ENCODE data around the gene TSPY9. TPM values are rescaled to one million over a fixed set of nuclear protein-coding genes. Genes with fewer than 3 reads are reported as not detected.
"Not testable (repeated sequence)": the region's sequence is repeated elsewhere in the genome, so short reads cannot be mapped to it uniquely, and the experiment has no call there.

The TSPY9 gene, protein sequence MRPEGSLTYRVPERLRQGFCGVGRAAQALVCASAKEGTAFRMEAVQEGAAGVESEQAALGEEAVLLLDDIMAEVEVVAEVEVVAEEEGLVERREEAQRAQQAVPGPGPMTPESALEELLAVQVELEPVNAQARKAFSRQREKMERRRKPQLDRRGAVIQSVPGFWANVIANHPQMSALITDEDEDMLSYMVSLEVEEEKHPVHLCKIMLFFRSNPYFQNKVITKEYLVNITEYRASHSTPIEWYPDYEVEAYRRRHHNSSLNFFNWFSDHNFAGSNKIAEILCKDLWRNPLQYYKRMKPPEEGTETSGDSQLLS
- polyA plus RNA-seq (2013) = not detected in 2 replicates

DNA sequence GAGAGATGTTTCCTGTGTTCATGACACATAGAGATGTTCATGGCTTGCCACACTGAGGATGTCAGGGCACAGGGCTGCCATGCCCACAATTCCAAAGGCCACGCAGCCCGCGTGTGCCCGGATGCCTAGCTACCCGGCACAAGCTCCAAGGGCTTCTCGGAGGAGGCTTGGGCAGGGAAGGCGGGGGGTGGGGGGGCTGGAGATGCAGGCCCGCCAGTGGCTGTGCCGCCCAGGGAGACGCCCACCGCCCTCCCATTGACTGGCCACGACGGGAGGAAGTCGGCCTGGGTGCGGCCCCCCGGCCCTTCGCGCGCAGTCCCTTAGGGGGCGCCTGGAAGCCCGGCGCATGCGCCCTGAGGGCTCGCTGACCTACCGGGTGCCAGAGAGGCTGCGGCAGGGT lies at the start of gene TSPY9:
TSS of gene TSPY9 (plus strand) at position 301 of the 400 bp plus-strand sequence. CDS start at position 347, 46 bp downstream.
- not testable (repeated sequence) for H3K23ac ChIP-seq (ENCODE audit: low read length); H3K9me3 ChIP-seq (ENCODE audit: insufficient read depth, low read depth, low read length); H2BK12ac ChIP-seq (ENCODE audit: low read length); H3K4me2 ChIP-seq (ENCODE audit: low read length); H2AFZ ChIP-seq (ENCODE audit: insufficient read depth, low read length, poor library complexity); H3K14ac ChIP-seq (ENCODE audit: low read length); H3K27ac ChIP-seq (ENCODE audit: low read depth, low read length); H3K4me1 ChIP-seq (ENCODE audit: control insufficient read depth in 1 of 2, insufficient read depth in 2 of 2, low read length in 2 of 2); H3K79me2 ChIP-seq (ENCODE audit: control insufficient read depth, insufficient read depth, low read length, poor library complexity); DNase-seq; H3K36me3 ChIP-seq (ENCODE audit: control insufficient read depth in 1 of 2, insufficient read depth in 2 of 2, low read length in 2 of 2); H3K79me1 ChIP-seq (ENCODE audit: low read length); H4K8ac ChIP-seq (ENCODE audit: low read depth, low read length); H3K9ac ChIP-seq (ENCODE audit: low read length); H2BK120ac ChIP-seq (ENCODE audit: insufficient read depth, low read length, poor library complexity); H3K4ac ChIP-seq (ENCODE audit: low read depth, low read length); H3K4me3 ChIP-seq (ENCODE audit: low read depth, low read length); H2BK5ac ChIP-seq (ENCODE audit: low read depth, low read length, poor library complexity); H3K27me3 ChIP-seq (ENCODE audit: insufficient read depth, low read length); H2AK5ac ChIP-seq (ENCODE audit: low read length); H3K18ac ChIP-seq (ENCODE audit: low read length); H4K12ac ChIP-seq (ENCODE audit: low read depth, low read length); H4K91ac ChIP-seq (ENCODE audit: low read depth, low read length)
- WGBS (ENCODE audit: extremely low coverage, insufficient coverage, insufficient read length) = no CpG with 5 or more reads among the region's 26 CpGs

DNA sequence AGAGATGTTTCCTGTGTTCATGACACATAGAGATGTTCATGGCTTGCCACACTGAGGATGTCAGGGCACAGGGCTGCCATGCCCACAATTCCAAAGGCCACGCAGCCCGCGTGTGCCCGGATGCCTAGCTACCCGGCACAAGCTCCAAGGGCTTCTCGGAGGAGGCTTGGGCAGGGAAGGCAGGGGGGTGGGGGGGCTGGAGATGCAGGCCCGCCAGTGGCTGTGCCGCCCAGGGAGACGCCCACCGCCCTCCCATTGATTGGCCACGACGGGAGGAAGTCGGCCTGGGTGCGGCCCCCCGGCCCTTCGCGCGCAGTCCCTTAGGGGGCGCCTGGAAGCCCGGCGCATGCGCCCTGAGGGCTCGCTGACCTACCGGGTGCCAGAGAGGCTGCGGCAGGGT lies 20.4 kb upstream of the TSPY9 start, which contains the start of gene TSPY1:
TSS of gene TSPY1 (plus strand) at position 301 of the 400 bp plus-strand sequence. CDS start at position 347, 46 bp downstream.
- not testable (repeated sequence) for H3K4ac ChIP-seq (ENCODE audit: low read depth, low read length); H2BK5ac ChIP-seq (ENCODE audit: low read depth, low read length, poor library complexity); DNase-seq; H2BK120ac ChIP-seq (ENCODE audit: insufficient read depth, low read length, poor library complexity); H2BK12ac ChIP-seq (ENCODE audit: low read length); H3K27me3 ChIP-seq (ENCODE audit: insufficient read depth, low read length); H3K79me2 ChIP-seq (ENCODE audit: control insufficient read depth, insufficient read depth, low read length, poor library complexity); H3K79me1 ChIP-seq (ENCODE audit: low read length); H4K91ac ChIP-seq (ENCODE audit: low read depth, low read length); H3K4me1 ChIP-seq (ENCODE audit: control insufficient read depth in 1 of 2, insufficient read depth in 2 of 2, low read length in 2 of 2); H2AFZ ChIP-seq (ENCODE audit: insufficient read depth, low read length, poor library complexity); H3K18ac ChIP-seq (ENCODE audit: low read length); H3K4me2 ChIP-seq (ENCODE audit: low read length); H3K14ac ChIP-seq (ENCODE audit: low read length); H3K9ac ChIP-seq (ENCODE audit: low read length); H3K9me3 ChIP-seq (ENCODE audit: insufficient read depth, low read depth, low read length); H3K23ac ChIP-seq (ENCODE audit: low read length); H4K12ac ChIP-seq (ENCODE audit: low read depth, low read length); H4K8ac ChIP-seq (ENCODE audit: low read depth, low read length); H2AK5ac ChIP-seq (ENCODE audit: low read length); H3K27ac ChIP-seq (ENCODE audit: low read depth, low read length); H3K36me3 ChIP-seq (ENCODE audit: control insufficient read depth in 1 of 2, insufficient read depth in 2 of 2, low read length in 2 of 2); H3K4me3 ChIP-seq (ENCODE audit: low read depth, low read length)
- WGBS (ENCODE audit: extremely low coverage, insufficient coverage, insufficient read length) = no CpG with 5 or more reads among the region's 25 CpGs

DNA sequence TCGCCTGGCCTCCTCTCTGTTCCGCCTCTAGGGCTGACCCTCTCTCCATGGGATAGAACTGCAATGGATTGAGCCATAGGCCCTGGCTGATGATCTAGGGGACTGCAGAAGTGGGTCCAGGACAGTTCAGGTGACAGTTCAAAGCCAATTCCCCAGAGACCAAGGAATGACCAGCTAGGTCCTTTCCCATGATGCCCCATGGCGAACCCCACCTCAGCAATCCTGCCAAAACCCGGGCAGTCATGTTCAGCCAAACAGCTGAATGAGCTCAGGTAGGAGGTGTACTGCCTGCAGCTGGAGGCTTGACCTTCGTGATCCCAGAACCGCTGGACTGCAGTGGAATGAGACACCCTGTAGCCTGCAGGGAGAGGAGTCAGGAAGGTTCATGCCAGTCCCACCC lies 17.3 kb downstream of the TSPY9 start:
- not testable (repeated sequence) for H3K79me1 ChIP-seq (ENCODE audit: low read length); H3K4ac ChIP-seq (ENCODE audit: low read depth, low read length); H3K27me3 ChIP-seq (ENCODE audit: insufficient read depth, low read length); H3K9ac ChIP-seq (ENCODE audit: low read length); H4K8ac ChIP-seq (ENCODE audit: low read depth, low read length); H3K79me2 ChIP-seq (ENCODE audit: control insufficient read depth, insufficient read depth, low read length, poor library complexity); H3K4me2 ChIP-seq (ENCODE audit: low read length); H3K36me3 ChIP-seq (ENCODE audit: control insufficient read depth in 1 of 2, insufficient read depth in 2 of 2, low read length in 2 of 2); H3K23ac ChIP-seq (ENCODE audit: low read length); H2BK120ac ChIP-seq (ENCODE audit: insufficient read depth, low read length, poor library complexity); H3K4me1 ChIP-seq (ENCODE audit: control insufficient read depth in 1 of 2, insufficient read depth in 2 of 2, low read length in 2 of 2); H2BK5ac ChIP-seq (ENCODE audit: low read depth, low read length, poor library complexity); H2AK5ac ChIP-seq (ENCODE audit: low read length); H3K27ac ChIP-seq (ENCODE audit: low read depth, low read length); H4K12ac ChIP-seq (ENCODE audit: low read depth, low read length); H3K4me3 ChIP-seq (ENCODE audit: low read depth, low read length); H2BK12ac ChIP-seq (ENCODE audit: low read length); H3K18ac ChIP-seq (ENCODE audit: low read length); H2AFZ ChIP-seq (ENCODE audit: insufficient read depth, low read length, poor library complexity); H3K9me3 ChIP-seq (ENCODE audit: insufficient read depth, low read depth, low read length); DNase-seq; H4K91ac ChIP-seq (ENCODE audit: low read depth, low read length); H3K14ac ChIP-seq (ENCODE audit: low read length)
- WGBS (ENCODE audit: extremely low coverage, insufficient coverage, insufficient read length) = no CpG with 5 or more reads among the region's 6 CpGs

DNA sequence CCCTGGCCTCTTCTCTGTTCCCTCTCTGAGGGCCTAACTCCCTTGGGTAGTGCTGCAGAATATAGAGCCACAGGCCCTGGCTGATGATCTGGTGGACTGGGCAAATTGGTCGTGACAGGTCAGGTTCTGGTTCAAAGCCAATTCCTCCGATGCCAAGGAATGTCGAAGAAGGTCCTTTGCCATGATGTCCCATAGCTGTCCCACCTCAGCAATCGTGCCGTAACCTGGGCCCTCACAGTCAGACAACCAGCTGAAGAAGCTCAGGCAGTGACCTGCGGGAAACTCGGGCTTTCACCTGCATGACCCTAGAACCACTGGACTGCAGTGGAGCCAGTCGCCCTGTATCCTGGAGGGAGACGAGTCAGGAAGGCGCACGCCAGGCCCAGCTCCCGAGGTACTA lies 29.2 kb downstream of the TSPY9 start:
- not testable (repeated sequence) for H2AFZ ChIP-seq (ENCODE audit: insufficient read depth, low read length, poor library complexity); H2BK5ac ChIP-seq (ENCODE audit: low read depth, low read length, poor library complexity); H3K18ac ChIP-seq (ENCODE audit: low read length); H3K4me3 ChIP-seq (ENCODE audit: low read depth, low read length); H3K79me2 ChIP-seq (ENCODE audit: control insufficient read depth, insufficient read depth, low read length, poor library complexity); H3K23ac ChIP-seq (ENCODE audit: low read length); H3K36me3 ChIP-seq (ENCODE audit: control insufficient read depth in 1 of 2, insufficient read depth in 2 of 2, low read length in 2 of 2); H2AK5ac ChIP-seq (ENCODE audit: low read length); H3K9ac ChIP-seq (ENCODE audit: low read length); H4K8ac ChIP-seq (ENCODE audit: low read depth, low read length); H3K27ac ChIP-seq (ENCODE audit: low read depth, low read length); H2BK12ac ChIP-seq (ENCODE audit: low read length); H3K4me2 ChIP-seq (ENCODE audit: low read length); H4K12ac ChIP-seq (ENCODE audit: low read depth, low read length); H4K91ac ChIP-seq (ENCODE audit: low read depth, low read length); H3K4me1 ChIP-seq (ENCODE audit: control insufficient read depth in 1 of 2, insufficient read depth in 2 of 2, low read length in 2 of 2); H3K27me3 ChIP-seq (ENCODE audit: insufficient read depth, low read length); H3K4ac ChIP-seq (ENCODE audit: low read depth, low read length); DNase-seq; H2BK120ac ChIP-seq (ENCODE audit: insufficient read depth, low read length, poor library complexity); H3K79me1 ChIP-seq (ENCODE audit: low read length); H3K14ac ChIP-seq (ENCODE audit: low read length); H3K9me3 ChIP-seq (ENCODE audit: insufficient read depth, low read depth, low read length)
- WGBS (ENCODE audit: extremely low coverage, insufficient coverage, insufficient read length) = no CpG with 5 or more reads among the region's 12 CpGs
